GM10266 (cell line): ENCODE measurements around the gene FKBP2.

Experiments
- DNase-seq: peaks from one replicate; pipeline ENCODE4 v3.0.0; 2012; ENCODE audit errors: extremely low spot score
- TF ChIP-seq, protein P1 (sequence below): IDR thresholded peaks from 2 replicates; pipeline ENCODE4 v1.5.1; 2012; ENCODE audit warnings: mild to moderate bottlenecking, low read depth; ENCODE audit not compliant: control insufficient read depth, insufficient read depth; ENCODE audit errors: missing control alignments

FKBP2 gene

DNA sequence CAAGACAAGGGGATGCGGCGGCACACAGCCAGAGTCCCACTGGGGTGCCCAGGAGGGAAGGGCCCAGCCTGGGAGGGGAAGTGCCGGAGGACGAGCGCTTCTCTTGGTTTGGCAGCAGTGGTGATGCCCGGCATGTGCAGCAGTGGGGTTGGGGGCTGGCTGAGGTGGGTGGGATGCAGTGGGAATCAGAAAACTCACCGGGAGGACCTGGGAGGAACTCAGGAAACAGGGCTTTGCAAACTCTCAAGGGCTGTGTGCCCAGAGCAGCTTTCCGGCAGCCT is 31.4 kb upstream of the FKBP2 start:
- TF ChIP-seq, protein P1, sequence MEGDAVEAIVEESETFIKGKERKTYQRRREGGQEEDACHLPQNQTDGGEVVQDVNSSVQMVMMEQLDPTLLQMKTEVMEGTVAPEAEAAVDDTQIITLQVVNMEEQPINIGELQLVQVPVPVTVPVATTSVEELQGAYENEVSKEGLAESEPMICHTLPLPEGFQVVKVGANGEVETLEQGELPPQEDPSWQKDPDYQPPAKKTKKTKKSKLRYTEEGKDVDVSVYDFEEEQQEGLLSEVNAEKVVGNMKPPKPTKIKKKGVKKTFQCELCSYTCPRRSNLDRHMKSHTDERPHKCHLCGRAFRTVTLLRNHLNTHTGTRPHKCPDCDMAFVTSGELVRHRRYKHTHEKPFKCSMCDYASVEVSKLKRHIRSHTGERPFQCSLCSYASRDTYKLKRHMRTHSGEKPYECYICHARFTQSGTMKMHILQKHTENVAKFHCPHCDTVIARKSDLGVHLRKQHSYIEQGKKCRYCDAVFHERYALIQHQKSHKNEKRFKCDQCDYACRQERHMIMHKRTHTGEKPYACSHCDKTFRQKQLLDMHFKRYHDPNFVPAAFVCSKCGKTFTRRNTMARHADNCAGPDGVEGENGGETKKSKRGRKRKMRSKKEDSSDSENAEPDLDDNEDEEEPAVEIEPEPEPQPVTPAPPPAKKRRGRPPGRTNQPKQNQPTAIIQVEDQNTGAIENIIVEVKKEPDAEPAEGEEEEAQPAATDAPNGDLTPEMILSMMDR, result no peak
- DNase-seq, result no peak

- TF ChIP-seq, protein P1, result no peak
- DNase-seq, result no peak
Observed at GRCh38 chr11:64210301-64211020, 30.4 kb upstream of the FKBP2 start.

DNA sequence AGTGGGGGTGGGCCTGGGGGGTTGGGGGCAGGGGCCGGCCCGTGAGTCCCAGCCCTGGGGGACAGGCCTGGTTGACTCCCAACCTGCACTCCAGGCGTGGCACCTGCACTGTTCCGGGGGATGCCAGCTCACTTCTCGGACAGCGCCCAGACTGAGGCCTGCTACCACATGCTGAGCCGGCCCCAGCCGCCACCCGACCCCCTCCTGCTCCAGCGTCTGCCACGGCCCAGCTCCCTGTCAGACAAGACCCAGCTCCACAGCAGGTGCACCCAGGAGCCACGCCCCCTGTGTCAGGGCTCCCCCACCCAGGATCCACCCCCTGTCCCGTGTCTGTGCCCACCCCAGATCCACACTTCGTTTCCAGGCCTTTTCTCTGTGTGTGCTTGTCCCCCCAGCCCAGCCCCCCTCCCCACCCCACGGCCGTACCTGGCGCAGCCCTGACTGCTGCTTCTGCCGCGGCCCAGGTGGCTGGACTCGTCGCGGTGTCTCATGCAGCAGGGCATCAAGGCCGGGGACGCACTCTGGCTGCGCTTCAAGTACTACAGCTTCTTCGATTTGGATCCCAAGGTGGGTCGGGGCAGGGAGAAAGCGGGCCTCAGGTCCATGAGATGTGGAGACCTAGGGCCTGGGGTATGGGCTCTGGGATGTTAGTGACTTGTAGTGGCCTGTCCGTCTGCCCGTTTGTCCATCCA is 29.6 kb upstream of the FKBP2 start:
- DNase-seq, result no peak
- TF ChIP-seq, protein P1, result no peak

DNA sequence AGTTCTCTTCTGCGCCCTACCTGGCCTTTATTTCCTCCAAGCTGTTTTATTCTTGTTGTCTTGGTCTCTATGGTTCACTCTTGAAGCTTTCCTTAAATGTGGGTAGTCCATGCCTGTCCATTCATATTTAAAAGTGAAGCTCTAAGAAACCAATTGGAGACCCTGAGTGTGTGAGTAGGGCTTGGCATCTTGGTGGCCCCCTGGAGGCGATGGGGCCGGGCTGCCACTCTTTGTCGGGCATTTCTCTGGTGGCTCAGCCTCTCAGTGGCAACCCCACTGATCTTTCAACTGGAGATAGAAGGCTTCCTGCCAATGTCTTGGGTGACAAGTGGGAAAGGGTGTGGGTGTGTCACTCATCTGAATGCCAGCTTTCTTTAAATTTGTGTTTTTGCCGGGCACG is 24.0 kb upstream of the FKBP2 start:
- TF ChIP-seq, protein P1, result no peak
- no peak for DNase-seq

GRCh38 chr11:64218628-64219353 is 22.1 kb upstream of the FKBP2 start:
- no peak for DNase-seq
- TF ChIP-seq, protein P1, result no peak

DNA sequence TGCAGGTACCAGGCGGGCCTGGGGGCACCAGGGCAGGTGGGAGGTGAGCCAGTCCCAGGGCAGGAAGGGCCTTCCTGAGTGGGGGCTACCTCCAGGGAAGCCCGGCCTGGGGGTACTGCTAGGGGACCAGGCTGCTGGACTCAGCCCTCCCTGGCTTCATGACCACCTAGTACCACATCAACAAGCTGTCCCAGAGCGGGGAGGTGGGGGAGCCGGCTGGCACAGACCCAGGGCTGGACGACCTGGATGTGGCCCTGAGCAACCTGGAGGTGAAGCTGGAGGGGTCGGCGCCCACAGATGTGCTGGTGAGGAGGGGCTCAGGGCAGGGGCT is 21.6 kb upstream of the FKBP2 start:
- TF ChIP-seq, protein P1, result no peak
- no peak for DNase-seq

GRCh38 chr11:64219755-64220154 is 21.1 kb upstream of the FKBP2 start:
- TF ChIP-seq, protein P1, result no peak
- DNase-seq, result no peak
